HepG2 (cell line): Measurements from ENCODE around the gene ANKZF1. TPM values are rescaled to one million over a fixed set of nuclear protein-coding genes. Genes with fewer than 3 reads are reported as not detected.

Experiments
- CBX2 ChIP-seq, 2 experiments: fragments of 200-600 bp in 1 of 2; sonication (generic); formaldehyde crosslinking in 1 of 2; IDR thresholded peaks; 2 replicates each; pipeline versions ENCODE4 v1.7.0 to v1.8.1; 2018 to 2022; ENCODE audit warnings: low read depth in 2 of 2, low read length in 1 of 2, mild to moderate bottlenecking in 1 of 2, missing genetic modification reagents in 1 of 2
- FIP1L1 ChIP-seq: fragments of 200-400 bp; formaldehyde crosslinking; IDR thresholded peaks from 2 replicates; pipeline ENCODE4 v1.6.1; 2018; ENCODE audit warnings: low read depth, mild to moderate bottlenecking, low read length, moderate library complexity, borderline replicate concordance; ENCODE audit not compliant: insufficient read depth
- HDAC6 ChIP-seq: fragments of 200-600 bp; sonication (generic); IDR thresholded peaks from 2 replicates; pipeline ENCODE4 v1.7.0; 2017; ENCODE audit warnings: mild to moderate bottlenecking, antibody characterized with exemption, low read length, low read depth
- HMGA1 ChIP-seq: sonication (generic); formaldehyde crosslinking; conservative IDR thresholded peaks from 2 replicates; pipeline ENCODE4 v1.4.0; 2020; ENCODE audit warnings: missing genetic modification reagents
- HOXA9 ChIP-seq: sonication (generic); formaldehyde crosslinking; IDR thresholded peaks from 2 replicates; pipeline ENCODE4 v1.8.1; 2022; ENCODE audit warnings: missing genetic modification reagents, mild to moderate bottlenecking, moderate library complexity, borderline replicate concordance
- MAF1 ChIP-seq: sonication (generic); formaldehyde crosslinking; IDR thresholded peaks from 2 replicates; pipeline ENCODE4 v1.5.0; 2020; ENCODE audit warnings: missing genetic modification reagents, borderline replicate concordance
- ZNF33B ChIP-seq: sonication (generic); formaldehyde crosslinking; IDR thresholded peaks from 2 replicates; pipeline ENCODE4 v1.5.1; 2020; ENCODE audit warnings: mild to moderate bottlenecking, missing genetic modification reagents
- ZNF431 ChIP-seq: sonication (generic); formaldehyde crosslinking; IDR thresholded peaks from 2 replicates; pipeline ENCODE4 v1.9.0; 2022; ENCODE audit warnings: missing genetic modification reagents, low read depth, mild to moderate bottlenecking, borderline replicate concordance
- ZNF841 ChIP-seq: sonication (generic); formaldehyde crosslinking; IDR thresholded peaks from 2 replicates; pipeline ENCODE4 v1.8.1; 2023; ENCODE audit warnings: missing genetic modification reagents, borderline replicate concordance
- polyA plus RNA-seq, 8 experiments: library from polyadenylated mRNA; depleted of rRNA in 3 of 8; stranded (reverse) in 7 of 8; unstranded in 1 of 8; fragments of >200 nt; fragmentation: Illumina TruSeq in 4 of 8; extraction: Trizol in 4 of 8; gene quantifications; 2 replicates each; pipeline versions ENCODE4 v1.2.1 to v1.2.3, GENCODE V29; 2011 to 2016; ENCODE audit warnings: low read depth in 4 of 8, missing spikeins in 1 of 8, mixed read lengths in 1 of 8; ENCODE audit not compliant: insufficient read depth in 1 of 8
- total RNA-seq, 5 experiments: library from RNA; depleted of rRNA; stranded (reverse); fragments of >200 nt; fragmentation: Illumina TruSeq; extraction: Trizol; gene quantifications; 2 replicates each; pipeline ENCODE4 v1.2.3, GENCODE V29; 2016; ENCODE audit warnings: low read depth in 1 of 5
- TF ChIP-seq, protein P1 (sequence below): sonication (generic); formaldehyde crosslinking; IDR thresholded peaks from 2 replicates; pipeline ENCODE4 v1.5.1; 2020; ENCODE audit warnings: missing genetic modification reagents, mild to moderate bottlenecking, borderline replicate concordance
- TF ChIP-seq, protein P2 (sequence below): sonication (generic); formaldehyde crosslinking; IDR thresholded peaks from 2 replicates; pipeline ENCODE4 v1.4.0; 2020; ENCODE audit warnings: missing genetic modification reagents; ENCODE audit errors: not compliant biosample characterization
- TF ChIP-seq, protein P3 (sequence below), 2 experiments: sonication (generic) in 1 of 2; formaldehyde crosslinking in 1 of 2; IDR thresholded peaks; 2 replicates each; pipeline versions ENCODE4 v1.4.0 to v1.6.1; 2018 to 2020; ENCODE audit warnings: missing genetic modification reagents in 2 of 2, borderline replicate concordance in 1 of 2, low read depth in 1 of 2, mild to moderate bottlenecking in 1 of 2, missing biosample characterization in 1 of 2
- TF ChIP-seq, protein P4 (sequence below): sonication (generic); formaldehyde crosslinking; IDR thresholded peaks from 2 replicates; pipeline ENCODE4 v1.4.0; 2020; ENCODE audit warnings: missing genetic modification reagents
- TF ChIP-seq, protein P5 (sequence below): sonication (generic); formaldehyde crosslinking; IDR thresholded peaks from 2 replicates; pipeline ENCODE4 v1.5.0; 2020; ENCODE audit warnings: missing genetic modification reagents

ANKZF1 gene
- total and polyA plus RNA-seq, 2 of the 13 experiments (the other 11 are each of a cell fraction or from before 2014, with no cell fraction given): 25.3 to 128 TPM

DNA sequence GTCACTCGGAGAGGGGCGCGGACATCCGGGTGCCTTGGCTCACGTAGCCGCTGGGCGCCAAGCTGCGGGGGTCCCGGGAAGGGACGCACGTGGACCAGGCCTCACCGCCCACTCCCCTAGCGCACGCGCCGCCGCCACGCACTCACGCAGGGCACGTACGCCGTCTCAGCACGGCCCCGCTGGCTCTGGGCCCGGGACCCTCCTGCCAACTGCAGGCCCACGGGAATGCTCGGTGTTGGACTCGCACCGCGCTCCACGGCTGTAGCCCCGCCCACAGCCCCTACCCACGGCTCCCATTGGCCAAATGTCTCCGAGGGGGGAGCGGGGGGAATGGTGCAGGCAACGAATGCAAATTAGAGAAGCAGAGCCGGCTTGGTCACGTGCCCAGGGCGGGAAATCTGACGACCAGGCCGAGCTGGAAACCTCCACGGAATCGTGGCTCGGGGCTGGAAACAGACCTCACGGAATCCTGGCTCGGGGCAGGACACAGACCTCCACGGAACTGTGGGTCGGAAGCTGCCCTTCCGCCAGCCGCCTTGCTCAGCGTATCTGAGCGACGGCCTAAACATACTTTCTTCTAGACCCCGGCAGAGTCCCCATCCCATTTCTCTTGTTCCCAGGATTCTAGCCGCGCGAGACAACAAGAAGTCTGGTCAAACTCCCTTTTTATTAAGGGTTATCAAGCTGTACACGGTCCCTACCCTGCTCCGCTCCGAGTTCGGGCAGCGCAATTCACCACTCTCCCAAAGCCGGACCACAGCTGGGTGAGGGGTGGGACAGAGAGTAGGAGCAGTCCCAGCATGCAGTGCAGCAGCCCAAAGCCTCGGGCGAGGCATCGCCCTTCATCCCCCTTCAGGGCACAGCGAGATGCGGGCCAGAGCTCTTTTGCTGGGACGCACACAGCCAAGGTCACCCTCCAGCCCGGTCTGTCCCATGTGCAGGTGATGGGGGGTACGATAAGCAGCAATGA is 10.6 kb upstream of the ANKZF1 start, which contains the start of gene ABCB6 (continued):
- TF ChIP-seq, protein P1, sequence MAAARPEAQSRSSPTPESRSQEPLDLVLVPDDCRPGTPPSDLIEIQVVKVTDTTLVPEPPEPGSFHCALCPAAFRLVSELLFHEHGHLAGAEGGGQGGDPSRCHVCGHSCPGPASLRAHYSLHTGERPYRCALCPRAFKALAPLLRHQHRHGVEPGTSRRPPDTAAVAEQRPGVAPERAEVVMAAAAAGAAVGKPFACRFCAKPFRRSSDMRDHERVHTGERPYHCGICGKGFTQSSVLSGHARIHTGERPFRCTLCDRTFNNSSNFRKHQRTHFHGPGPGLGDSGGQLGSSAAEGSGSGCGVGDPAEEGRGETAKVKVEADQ (CRISPR knock-in tag): peak; percentile 78
- TF ChIP-seq HDAC6: no peak
- TF ChIP-seq ZNF431 (CRISPR knock-in tag): peak; percentile 74; the same call in 1 of the 2 replicates
- TF ChIP-seq, protein P2, sequence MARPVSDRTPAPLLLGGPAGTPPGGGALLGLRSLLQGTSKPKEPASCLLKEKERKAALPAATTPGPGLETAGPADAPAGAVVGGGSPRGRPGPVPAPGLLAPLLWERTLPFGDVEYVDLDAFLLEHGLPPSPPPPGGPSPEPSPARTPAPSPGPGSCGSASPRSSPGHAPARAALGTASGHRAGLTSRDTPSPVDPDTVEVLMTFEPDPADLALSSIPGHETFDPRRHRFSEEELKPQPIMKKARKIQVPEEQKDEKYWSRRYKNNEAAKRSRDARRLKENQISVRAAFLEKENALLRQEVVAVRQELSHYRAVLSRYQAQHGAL: peak; percentile 12
- TF ChIP-seq ZNF33B (CRISPR knock-in tag): peak; percentile 84; the same call in 1 of the 2 replicates
- TF ChIP-seq CBX2 (IDR thresholded peaks at IDR 0.05; ENCODE audit: low read depth, low read length): no peak
- TF ChIP-seq CBX2 (CRISPR knock-in tag; IDR thresholded peaks at IDR 0.05; ENCODE audit: low read depth): no peak; the same call in 1 of the 2 replicates
- peak; percentile 83 for TF ChIP-seq MAF1
- peak; percentile 87; the same call in 1 of the 2 replicates for TF ChIP-seq HOXA9 (CRISPR knock-in tag)
- no peak for TF ChIP-seq FIP1L1
- no peak; the same call in 1 of the 2 replicates for TF ChIP-seq ZNF841 (CRISPR knock-in tag)
- TF ChIP-seq HMGA1 (CRISPR knock-in tag): no peak
- TF ChIP-seq, protein P3, sequence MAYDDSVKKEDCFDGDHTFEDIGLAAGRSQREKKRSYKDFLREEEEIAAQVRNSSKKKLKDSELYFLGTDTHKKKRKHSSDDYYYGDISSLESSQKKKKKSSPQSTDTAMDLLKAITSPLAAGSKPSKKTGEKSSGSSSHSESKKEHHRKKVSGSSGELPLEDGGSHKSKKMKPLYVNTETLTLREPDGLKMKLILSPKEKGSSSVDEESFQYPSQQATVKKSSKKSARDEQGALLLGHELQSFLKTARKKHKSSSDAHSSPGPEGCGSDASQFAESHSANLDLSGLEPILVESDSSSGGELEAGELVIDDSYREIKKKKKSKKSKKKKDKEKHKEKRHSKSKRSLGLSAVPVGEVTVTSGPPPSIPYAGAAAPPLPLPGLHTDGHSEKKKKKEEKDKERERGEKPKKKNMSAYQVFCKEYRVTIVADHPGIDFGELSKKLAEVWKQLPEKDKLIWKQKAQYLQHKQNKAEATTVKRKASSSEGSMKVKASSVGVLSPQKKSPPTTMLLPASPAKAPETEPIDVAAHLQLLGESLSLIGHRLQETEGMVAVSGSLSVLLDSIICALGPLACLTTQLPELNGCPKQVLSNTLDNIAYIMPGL (CRISPR knock-in tag; IDR thresholded peaks at IDR 0.05; ENCODE audit: borderline replicate concordance in 1 of 2, low read depth in 1 of 2): peak; percentile 85 to 89
- TF ChIP-seq, protein P4, sequence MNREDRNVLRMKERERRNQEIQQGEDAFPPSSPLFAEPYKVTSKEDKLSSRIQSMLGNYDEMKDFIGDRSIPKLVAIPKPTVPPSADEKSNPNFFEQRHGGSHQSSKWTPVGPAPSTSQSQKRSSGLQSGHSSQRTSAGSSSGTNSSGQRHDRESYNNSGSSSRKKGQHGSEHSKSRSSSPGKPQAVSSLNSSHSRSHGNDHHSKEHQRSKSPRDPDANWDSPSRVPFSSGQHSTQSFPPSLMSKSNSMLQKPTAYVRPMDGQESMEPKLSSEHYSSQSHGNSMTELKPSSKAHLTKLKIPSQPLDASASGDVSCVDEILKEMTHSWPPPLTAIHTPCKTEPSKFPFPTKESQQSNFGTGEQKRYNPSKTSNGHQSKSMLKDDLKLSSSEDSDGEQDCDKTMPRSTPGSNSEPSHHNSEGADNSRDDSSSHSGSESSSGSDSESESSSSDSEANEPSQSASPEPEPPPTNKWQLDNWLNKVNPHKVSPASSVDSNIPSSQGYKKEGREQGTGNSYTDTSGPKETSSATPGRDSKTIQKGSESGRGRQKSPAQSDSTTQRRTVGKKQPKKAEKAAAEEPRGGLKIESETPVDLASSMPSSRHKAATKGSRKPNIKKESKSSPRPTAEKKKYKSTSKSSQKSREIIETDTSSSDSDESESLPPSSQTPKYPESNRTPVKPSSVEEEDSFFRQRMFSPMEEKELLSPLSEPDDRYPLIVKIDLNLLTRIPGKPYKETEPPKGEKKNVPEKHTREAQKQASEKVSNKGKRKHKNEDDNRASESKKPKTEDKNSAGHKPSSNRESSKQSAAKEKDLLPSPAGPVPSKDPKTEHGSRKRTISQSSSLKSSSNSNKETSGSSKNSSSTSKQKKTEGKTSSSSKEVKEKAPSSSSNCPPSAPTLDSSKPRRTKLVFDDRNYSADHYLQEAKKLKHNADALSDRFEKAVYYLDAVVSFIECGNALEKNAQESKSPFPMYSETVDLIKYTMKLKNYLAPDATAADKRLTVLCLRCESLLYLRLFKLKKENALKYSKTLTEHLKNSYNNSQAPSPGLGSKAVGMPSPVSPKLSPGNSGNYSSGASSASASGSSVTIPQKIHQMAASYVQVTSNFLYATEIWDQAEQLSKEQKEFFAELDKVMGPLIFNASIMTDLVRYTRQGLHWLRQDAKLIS: peak; percentile 84
- TF ChIP-seq, protein P5, sequence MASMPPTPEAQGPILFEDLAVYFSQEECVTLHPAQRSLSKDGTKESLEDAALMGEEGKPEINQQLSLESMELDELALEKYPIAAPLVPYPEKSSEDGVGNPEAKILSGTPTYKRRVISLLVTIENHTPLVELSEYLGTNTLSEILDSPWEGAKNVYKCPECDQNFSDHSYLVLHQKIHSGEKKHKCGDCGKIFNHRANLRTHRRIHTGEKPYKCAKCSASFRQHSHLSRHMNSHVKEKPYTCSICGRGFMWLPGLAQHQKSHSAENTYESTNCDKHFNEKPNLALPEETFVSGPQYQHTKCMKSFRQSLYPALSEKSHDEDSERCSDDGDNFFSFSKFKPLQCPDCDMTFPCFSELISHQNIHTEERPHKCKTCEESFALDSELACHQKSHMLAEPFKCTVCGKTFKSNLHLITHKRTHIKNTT (CRISPR knock-in tag): no peak
